GM21381 (cell line): ENCODE data around the gene MCL1.
A peak's percentile ranks its signal among the peaks of the same experiment; 100 is the strongest.

Experiments used
- ATAC-seq: cut with Tn5 transposase; IDR thresholded peaks from one replicate; pipeline ENCODE4 v1.9.1; 2021; ENCODE audit warnings: mild to moderate bottlenecking, moderate library complexity; ENCODE audit not compliant: unreplicated experiment

The MCL1 gene

DNA sequence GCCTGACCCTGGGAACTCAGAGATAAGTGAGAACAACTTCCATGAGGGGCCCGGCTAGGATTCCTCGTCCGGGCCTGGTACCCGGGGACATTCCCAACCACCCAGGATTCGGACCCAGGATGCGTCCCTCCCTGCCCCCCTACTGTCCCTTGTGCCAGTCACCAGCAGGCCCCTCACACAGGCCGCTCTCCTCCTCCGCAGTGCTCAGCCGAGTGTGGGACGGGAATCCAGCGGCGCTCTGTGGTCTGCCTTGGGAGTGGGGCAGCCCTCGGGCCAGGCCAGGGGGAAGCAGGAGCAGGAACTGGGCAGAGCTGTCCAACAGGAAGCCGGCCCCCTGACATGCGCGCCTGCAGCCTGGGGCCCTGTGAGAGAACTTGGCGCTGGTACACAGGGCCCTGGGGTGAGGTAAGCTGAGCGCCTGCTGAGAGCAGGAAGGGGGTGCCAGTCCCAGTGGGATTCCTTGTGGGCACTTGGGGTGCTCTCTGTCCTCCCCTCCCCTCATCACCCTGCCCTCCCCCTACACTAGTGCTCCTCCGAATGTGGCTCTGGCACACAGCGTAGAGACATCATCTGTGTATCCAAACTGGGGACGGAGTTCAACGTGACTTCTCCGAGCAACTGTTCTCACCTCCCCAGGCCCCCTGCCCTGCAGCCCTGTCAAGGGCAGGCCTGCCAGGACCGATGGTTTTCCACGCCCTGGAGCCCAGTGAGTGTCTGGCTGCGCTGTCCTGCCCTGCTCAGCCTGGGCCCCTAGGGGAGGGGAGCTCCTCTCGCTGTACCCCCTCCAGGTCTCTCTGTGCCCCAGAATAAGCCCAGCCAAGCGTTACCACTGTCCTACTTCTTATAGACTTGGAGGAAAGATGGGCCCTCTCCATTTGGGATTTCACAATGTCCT lies 20.4 kb downstream of the MCL1 start:
- ATAC-seq = no peak

DNA sequence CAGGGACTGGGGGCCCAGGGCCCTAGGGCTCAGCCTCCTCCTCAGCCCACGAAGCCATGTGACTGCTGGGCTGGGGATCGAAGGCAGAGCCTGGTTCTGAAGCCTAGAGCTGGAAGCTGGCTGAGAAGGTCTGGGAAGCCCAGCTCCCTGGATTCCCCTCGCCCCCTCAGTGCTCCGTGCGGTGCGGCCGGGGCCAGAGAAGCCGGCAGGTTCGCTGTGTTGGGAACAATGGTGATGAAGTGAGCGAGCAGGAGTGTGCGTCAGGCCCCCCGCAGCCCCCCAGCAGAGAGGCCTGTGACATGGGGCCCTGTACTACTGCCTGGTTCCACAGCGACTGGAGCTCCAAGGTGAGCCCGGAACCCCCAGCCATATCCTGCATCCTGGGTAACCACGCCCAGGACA lies 21.1 kb downstream of the MCL1 start:
- ATAC-seq = no peak

DNA sequence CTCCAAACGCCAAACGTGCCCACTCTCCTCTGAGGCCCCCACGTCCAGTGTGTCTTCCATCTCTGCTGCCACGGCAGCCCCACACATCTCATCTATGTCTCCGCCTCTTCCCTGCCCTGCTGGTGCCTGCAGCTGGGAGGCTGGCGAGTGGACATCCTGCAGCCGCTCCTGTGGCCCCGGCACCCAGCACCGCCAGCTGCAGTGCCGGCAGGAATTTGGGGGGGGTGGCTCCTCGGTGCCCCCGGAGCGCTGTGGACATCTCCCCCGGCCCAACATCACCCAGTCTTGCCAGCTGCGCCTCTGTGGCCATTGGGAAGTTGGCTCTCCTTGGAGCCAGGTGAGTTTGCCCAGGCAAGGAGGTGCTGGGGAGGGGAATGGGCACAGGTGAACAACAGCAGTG lies 21.6 kb downstream of the MCL1 start:
- no peak for ATAC-seq

DNA sequence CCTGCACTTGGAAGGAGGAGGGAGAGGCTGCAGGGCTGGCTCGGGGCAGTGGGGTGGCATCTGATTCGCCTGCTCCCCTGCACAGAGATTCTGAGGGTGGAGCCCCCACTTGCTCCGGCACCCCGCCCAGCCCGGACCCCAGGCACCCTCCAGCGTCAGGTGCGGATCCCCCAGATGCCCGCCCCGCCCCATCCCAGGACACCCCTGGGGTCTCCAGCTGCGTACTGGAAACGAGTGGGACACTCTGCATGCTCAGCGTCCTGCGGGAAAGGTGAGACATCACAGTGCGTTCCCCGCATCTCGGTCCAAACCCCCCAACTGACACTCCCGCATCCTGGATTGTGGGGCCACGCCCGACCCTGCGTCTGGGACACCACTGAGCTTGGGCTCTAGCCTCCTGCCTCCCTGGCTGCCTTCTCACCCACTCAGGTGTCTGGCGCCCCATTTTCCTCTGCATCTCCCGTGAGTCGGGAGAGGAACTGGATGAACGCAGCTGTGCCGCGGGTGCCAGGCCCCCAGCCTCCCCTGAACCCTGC lies 22.3 kb downstream of the MCL1 start:
- no peak for ATAC-seq

DNA sequence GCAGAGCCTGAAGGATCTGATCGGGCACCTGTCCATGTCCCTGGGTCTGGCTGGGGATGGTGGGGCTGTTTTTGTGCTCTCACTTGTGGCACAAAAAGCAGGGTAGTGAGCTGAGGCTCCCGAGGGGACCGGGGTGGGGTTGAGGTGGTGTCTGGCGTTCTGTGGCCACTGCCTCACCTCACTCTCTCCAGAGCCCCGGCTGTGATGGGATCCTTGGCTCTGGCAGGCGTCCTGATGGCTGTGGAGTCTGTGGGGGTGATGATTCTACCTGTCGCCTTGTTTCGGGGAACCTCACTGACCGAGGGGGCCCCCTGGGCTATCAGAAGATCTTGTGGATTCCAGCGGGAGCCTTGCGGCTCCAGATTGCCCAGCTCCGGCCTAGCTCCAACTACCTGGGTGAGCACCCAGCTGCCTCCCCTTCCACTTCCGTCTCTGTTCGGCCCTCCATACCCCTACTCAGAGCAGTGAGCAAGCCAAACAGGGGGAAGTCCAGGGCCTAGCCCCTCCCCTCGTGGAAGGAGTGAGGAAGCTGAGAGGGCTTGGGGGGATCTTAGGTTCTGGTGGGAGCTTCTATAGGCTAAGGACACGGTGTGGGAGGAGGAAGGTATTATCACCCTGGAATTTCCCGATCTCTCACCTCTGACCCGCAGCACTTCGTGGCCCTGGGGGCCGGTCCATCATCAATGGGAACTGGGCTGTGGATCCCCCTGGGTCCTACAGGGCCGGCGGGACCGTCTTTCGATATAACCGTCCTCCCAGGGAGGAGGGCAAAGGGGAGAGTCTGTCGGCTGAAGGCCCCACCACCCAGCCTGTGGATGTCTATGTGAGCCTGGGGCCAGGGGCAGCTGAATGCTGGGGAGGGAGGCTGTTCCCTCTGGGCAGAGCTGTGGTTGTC lies 23.2 kb downstream of the MCL1 start:
- no peak for ATAC-seq

DNA sequence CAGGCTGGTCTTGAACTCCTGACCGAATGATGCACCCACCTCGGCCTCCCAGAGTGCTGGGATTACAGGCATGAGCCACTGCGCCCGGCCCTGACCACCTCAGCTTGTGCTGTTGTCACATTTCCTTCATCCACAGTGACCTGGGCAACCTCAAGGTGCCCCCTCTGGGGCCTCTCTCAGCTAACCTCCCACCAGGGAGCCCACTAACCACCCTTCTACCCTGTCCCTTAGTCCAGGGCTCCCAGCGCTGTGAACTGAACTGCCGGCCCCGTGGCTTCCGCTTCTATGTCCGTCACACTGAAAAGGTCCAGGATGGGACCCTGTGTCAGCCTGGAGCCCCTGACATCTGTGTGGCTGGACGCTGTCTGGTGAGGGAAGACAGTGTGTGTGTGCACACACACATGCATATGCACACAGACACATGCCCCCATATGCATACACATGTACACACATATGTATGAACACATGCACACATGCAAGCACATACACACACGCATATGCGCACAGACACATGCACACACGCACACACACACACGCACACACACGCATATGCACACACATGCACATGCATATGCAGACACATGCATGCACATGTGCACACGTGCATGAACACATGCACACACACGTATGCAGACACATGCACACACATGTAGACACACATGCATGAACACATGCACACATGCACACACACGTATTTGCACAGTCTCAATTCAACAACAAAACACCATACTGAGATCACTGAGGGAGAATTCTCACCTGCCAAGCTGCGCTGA lies 24.0 kb downstream of the MCL1 start:
- ATAC-seq = no peak

DNA sequence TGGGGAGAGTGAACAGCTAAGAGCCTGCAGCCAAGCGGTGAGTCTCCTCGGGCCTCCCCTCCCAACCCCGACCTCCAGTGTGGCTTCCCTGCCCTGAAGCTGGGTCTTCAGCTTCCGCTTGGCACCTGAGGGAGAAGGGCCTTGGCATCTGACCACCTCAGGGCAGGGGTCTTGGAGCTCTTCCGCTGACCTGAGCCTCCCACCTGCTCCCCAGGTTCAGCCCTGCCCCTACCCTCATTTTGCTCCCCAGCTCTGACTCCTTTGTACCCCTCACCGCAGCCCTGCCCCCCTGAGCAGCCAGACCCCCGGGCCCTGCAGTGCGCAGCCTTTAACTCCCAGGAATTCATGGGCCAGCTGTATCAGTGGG lies 25.3 kb downstream of the MCL1 start:
- no peak for ATAC-seq

DNA sequence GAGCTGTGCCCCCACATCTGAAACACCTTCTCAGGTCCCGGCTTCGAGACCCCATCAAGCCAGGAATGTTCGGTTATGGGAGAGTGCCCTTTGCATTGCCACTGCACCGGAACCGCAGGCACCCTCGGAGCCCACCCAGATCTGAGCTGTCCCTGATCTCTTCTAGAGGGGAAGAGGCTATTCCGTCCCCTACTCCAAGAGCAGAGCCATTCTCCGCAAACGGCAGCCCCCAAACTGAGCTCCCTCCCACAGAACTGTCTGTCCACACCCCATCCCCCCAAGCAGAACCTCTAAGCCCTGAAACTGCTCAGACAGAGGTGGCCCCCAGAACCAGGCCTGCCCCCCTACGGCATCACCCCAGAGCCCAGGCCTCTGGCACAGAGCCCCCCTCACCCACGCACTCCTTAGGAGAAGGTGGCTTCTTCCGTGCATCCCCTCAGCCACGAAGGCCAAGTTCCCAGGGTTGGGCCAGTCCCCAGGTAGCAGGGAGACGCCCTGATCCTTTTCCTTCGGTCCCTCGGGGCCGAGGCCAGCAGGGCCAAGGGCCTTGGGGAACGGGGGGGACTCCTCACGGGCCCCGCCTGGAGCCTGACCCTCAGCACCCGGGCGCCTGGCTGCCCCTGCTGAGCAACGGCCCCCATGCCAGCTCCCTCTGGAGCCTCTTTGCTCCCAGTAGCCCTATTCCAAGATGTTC lies 25.9 kb downstream of the MCL1 start:
- no peak for ATAC-seq

DNA sequence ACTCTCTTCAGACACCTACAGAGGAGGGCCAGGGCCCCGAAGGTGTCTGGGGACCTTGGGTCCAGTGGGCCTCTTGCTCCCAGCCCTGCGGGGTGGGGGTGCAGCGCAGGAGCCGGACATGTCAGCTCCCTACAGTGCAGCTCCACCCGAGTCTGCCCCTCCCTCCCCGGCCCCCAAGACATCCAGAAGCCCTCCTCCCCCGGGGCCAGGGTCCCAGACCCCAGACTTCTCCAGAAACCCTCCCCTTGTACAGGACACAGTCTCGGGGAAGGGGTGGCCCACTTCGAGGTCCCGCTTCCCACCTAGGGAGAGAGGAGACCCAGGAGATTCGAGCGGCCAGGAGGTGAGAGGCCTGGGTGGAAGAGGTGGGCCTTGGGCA lies 26.5 kb downstream of the MCL1 start:
- ATAC-seq = no peak

DNA sequence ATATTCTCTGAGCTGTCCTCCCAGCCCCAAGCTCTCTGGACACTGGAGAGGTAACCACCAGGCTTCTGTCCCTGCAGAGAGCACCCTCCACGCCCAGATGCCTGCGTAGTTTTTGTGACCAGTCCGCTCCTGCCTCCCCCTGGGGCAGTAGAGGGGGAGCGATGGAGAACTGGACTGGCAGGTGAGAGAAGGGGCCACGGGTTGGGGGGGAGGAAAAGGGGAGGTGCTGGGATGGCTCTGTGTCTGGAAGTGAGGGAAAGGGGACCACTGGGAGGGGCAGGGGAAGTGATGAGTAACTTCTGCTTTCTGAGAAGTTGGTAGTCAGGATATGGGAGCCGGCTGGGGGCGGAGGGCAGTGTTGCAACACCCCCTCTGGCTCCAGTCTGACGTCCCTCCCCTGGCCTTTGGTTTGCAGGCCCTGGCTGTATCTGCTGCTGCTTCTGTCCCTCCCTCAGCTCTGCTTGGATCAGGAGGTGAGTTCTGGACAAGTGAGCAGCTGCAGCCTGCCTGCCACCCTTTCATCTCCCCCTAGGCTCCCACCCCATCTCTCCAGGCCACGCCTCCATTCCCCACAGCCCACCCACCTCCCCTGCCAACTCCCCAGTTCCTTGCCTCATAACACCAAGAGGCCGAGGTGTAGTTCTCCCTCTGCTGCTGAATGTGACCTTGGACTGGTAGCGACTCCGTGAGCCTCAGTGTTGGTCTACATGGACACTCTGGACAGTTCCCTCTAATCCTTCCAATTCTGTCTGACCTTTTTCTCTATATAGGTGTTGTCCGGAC lies 27.1 kb downstream of the MCL1 start:
- ATAC-seq = no peak

DNA sequence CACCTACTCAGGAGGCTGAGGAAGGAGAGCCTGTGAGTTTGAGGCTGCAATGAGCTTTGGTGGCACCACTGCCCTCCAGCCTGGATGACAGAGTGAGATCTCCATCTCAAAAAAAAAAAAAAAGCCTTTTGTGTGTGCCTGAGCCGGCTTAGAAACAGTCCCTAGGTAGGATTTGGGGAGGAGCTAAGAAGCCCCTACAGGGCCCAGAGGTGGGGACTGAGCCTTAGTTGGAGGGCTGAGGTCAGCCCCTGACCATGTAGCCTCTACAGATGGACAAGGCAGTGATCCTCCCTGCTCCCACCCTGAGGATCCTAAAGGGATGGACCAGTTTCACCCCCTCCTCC lies 27.7 kb downstream of the MCL1 start:
- no peak for ATAC-seq

DNA sequence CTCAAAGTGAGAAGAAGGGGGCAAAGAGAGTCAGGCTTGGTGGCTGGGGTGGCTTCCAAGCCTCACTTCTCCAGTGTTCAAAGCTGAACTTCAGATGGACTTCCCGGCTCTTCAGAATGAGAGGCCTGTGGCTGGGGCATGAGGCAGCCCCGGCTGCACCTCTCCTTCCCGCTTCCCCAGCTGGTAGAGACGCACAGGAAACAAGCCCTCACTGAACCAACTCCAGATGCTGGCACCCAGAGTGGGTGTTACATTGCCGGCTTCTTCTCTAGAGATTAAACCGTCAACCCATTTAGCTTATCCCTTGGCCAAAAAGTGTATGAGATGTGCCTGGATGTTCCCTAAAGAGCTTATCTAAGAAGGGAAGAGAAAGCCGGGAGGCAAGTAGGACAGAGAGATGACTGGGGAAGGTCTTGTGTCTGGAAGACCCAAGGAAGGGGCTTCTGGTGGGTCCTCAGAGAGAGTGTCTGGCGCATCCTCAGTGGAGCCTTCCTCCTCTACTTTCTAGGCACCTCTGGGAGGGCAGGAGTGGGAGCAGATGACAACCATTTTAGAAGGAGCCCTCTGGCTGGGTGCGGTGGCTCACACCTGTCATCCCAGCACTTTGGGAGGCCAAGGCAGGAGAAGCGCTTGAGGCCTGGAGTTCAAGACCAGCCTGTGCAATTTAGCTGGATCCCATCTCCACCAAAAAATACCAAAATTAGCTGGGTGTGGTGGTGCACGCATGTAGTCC lies 28.2 kb downstream of the MCL1 start:
- ATAC-seq = no peak

DNA sequence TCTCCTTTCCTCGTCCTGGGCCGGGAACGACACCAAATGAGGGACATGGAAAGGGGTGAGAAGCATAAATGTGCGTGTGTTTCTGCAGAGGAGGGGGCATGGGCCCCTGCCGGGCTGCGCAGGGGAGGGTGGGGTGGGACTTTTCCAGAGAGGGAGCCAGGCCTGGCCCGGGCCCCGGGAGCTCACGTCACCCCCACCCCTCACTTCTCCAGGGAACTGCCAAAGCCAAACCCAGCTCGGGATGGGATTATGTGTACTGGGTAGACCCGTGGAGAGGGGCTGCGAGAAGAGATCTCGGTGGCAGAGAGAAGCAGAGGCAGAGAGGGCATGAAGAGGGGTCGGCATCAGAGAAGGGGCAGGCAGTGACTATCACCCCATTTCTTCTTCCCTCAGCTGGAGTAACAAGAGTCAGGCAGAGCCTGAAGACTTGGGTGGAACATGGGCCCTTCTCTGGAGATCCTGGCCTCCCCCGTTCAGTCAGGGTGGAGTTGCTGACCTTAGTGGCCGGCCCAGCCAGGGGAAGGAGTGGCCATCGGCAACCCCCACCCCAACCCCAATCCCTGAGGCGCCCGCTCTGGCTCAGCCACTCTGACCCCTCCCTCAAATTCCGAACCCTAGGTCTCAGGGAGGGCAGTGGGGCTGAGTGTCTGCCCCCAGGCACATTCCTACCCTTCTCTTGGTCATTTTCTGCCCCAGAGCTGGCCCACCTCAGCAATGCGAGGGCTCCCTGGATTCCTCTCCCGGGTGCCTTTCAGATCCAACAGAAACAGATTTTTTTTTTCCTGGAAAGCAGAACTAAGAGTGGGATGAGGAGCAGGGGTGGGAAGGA lies 29.0 kb downstream of the MCL1 start:
- no peak for ATAC-seq

DNA sequence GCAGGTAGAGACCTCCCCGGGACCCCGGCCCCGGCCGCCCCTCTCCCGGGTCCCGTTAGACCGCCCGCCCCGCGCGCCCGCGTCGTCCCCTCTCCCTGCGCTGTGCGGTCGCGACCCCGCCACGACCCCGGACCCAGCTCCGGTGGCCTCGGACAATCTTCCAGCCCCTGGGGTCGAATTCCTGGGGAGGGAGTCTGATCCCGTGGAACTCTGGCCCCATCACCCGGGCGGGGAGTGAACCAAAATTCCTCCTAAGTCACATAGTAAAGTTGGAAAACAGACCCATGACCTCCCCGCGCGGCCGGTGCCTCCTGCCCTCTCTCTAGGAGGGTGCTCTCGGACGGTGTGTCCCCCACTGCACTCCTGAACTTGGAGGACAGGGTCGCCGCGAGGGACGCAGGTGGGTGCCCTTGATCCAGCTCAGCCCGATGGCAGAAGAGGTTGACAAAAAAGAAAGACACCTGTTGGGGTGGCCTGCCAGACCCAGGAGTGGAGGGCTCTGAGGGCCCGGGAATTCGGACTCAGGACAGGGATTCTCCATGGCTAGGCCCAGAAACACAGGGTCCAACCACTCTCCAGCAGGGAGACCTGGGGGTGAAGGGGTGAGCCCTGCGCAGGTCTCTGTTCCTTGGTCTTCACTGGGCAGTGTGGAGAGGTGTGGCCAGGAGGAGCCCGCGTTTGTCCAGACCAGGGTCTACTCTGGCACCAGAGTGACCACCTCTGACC lies 29.8 kb downstream of the MCL1 start:
- ATAC-seq = no peak

DNA sequence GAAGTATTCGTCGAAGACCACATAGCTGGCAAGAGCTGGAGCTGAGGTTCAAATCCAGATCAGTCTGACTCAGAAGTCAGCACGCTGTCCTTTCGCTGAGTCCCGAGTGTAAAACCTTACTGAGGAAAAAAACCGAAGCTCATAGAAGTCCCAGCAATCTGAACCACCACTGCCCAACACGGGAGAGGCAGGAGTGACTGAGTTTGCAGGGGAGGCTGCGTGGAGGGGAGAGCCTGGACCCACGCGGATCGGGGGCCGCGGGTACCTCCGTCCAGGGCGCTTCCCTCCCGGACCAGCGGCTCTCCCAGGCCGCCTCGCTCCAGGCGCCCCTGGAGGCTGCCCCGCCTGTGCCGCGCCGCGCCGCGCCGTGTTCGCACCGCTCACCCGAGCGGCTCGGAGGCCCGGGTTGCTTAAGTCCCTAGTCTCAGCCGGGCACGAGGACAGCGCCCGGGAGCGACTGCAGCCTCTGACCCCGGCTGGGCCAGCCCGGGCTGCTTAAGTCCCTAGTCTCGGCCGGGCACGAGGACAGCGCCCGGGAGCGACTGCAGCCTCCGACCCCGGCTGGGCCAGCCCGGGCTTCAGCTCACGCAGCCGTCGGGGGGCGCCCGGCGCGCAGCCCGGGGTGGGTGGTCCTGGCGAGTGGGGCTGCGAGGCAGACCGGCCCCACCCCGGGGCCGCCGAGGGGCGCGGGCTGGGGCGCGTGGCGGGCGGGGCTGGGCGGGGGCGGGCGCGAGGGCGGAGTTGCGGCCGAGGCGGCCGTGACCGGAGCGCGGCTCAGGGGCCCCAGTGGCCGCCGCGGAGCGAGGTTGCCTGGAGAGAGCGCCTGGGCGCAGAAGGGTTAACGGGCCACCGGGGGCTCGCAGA lies 30.5 kb downstream of the MCL1 start, which contains the start of gene ADAMTSL4:
Gene ADAMTSL4, plus strand, starts transcription at position 777 of the 864 bp plus-strand sequence. CDS start 2,881 bp downstream, outside the sequence.
- peak; percentile 47 for ATAC-seq

DNA sequence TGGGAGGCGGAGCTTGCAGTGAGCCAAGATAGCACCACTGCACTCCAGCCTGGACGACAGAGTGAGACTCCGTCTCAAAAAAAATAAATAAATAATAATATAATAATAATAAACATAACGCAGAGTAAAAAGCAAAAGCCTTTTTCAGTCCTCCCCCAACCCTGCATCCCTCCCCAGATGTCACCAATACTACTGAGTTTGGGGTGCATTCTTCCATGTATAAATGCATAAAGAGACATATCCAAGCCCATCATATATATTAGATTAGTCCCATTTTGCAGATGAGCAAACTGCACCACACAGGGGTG lies 31.1 kb downstream of the MCL1 start:
- no peak for ATAC-seq
